HG03196 (cell line): ENCODE results near the gene GPLD1.

Source experiments
- ATAC-seq: cut with Tn5 transposase; IDR thresholded peaks from one replicate; pipeline ENCODE4 v1.9.1; 2021; ENCODE audit not compliant: unreplicated experiment

The GPLD1 gene

DNA sequence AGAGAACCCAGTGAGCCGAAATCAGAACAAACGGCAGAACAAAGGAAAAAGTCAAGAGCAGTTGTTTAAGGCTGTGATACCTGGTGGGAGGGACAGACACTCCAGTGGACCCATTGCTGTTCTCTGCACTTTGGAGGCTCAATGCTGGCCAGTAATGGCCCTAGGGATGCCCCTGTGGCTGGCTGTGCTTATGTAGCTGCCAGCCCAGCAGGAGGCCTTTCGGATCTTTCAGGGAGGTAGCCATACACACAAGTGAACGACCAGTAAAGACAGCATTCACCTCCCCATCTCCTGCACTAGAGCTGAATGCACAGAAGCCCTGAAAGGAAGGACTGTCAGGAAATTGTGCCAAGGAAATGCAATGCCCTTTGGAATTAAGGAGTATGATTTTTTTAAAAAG lies 34.3 kb downstream of the GPLD1 start:
- ATAC-seq: no peak

DNA sequence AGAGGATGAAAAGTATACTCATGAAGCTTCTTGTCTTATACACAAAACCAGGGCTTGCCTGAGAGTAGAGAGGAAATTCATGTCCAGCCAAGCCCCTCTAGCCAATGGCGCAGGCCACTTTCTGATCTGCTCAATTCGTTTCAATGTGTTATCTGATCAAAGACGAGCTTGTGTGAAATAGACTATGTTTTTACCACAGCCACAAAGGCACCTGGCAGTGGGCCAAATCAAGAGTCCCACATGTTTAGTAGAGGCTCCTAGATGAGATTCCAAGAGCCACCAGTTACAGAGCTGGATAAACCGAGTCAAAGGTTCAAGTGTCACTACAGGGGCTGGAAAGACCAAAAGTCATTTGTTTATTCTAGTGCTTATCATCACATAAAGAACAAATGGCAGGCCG lies 34.9 kb downstream of the GPLD1 start:
- no peak for ATAC-seq

DNA sequence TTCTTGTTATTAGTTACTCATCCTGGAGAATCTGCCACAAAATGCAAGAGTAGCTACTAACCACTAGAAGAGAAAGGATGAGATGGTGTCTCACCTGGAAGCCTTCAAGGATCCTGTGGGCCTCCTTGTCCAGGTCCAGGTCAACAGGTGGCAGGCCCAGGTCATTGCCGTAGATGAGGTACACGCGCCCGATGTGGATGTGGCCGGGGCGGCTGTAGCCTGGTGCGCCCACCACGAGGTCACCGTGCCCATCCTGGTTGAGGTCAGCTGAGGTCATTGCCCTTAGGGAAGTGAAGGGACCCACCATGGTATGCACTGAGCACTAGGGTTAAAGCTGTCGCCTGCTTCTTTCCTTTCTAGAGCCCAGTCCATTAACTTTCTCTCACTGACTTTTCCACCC lies 35.5 kb downstream of the GPLD1 start:
- ATAC-seq: no peak

DNA sequence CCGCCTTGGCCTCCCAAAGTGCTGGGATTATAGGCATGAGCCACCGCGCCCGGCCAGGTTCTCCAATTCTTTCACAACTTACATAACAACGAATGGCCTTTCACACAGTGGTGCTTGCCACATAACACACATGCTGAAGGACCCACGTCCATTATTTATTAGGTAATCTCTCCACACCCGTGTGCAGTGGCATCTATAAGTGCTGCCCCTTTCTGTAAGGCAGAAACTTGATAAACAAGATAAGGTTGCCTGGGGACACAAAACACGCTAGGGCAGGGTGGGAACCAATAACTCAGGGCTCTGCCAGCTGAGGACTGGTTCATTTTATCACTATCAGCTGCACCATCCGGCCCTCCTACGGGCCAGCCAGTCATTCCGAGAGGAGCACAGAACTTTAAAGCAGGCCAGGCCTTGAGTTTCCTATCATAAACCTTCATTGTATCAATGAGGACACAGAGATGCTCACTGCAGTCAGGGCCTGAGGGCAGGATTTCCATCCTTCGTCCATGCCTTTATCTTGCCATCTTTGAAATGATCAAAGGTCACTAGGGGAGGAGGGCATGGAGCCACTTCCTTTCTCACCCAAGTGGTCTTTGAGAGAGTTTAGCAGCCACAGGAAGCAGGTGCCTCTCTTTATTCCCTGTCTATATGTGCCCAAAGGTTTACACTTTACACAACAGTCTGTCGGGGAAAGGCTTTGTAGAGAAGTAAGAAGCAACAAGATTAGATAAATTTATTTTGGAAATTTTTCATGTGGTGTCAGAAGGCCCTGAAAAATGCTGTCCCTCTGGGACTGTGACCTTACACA lies 37.6 kb downstream of the GPLD1 start:
- no peak for ATAC-seq

DNA sequence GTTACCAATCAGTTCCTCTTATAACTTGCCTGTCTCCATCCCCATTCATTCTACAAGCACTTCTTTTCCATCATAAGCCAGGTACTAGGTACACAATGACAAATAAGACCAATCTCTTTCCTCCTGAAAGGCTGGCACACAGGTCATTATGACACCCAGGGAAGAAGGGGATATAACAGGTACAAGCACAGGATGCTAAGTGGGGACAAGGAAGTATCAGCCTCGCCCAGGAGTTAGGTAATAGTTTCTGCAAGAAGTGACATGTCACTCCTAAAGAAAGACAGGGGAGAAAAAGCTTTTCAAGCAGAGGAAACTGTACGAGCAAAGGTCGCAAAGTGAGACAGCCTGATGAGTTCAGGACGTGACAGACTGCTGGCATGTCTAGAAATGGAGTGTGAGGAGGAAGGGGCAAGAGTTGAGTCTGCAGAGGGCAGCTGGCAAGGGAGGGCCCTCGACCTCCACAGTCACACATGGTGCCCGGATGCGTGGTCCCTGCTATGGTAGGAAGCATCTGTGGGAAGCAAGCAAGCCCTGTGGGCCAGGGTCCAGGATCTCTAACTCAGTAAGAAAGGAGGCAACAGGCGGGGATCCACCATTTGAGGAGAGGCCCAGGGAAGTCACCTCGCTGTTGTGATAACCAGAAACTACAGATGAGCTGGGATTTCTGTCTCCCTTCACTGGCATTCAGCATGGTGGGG lies 40.4 kb downstream of the GPLD1 start:
- no peak for ATAC-seq

DNA sequence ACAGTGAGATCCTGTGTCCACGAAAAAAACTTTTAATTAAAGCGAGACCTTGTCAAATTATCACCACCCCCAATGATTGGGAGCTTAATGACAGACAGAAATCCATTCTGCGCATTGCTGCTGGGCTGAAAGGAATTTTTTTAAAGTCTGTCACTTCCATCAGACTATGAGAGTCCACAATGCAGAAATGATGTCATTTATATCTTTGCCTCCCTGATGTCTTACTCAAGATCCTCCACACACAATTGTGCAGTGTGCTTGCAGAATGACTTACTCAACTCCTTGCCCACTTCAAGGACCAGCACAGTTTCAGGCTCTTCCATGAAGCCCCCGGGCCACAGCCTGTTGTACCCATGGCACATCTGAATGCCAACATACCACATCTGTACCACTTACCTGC lies 41.0 kb downstream of the GPLD1 start:
- ATAC-seq: no peak

DNA sequence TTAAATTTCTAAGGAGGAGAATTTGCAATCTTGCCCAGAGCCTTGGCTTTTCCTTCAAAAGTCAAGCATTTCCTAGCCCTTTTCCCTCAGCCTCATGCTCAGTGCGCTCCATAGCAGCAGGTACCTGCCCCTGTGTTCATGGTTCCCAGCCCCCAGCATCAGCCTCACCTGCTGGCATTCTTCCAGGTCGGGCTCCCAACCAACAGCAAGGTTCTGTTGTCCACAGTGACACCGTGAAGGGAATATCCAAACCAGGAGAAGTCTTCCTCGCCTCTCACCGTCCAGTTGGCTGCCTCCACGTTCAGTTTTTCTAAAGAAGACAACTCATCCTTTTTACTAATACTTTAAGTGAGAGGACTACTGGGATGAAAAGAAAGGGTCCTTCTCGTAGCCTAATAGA lies 42.7 kb downstream of the GPLD1 start:
- no peak for ATAC-seq

DNA sequence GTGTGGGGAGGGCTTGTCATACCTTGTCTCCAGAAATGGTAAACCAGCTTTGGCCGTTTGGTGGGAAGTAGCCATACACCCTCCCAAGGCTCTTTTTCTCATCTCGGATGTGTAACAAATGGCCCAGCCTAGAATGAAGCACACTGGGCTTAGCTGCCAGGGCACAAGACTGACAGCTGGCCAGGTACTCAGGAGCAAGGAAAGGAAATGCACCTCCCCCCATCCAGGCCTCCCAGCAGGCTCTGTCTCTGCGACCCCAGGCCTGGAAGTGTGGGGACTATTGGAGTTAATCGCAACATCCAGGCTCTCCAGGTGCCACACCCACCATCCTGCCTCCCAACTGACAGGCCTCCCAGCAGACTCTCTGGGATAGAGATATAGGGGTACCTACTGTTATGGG lies 43.7 kb downstream of the GPLD1 start:
- no peak for ATAC-seq

DNA sequence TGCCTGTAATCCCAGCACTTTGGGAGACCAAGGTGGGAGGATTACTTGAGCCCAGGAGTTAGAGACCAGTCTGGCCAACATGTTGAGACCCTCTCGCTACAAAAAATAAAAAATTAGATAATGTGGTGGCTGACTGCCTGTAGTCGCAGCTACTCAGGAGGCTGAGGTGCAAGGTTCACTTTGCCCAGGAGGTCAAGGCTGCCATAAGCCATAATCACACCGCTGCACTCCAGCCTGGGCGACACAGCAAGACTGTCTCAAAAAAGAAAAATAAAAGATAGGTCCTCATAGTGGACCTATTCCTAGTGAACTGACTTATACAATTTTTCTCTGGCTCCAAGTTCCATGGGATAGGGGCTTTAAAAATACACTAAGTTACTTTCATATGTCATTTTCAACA lies 44.8 kb downstream of the GPLD1 start:
- no peak for ATAC-seq

DNA sequence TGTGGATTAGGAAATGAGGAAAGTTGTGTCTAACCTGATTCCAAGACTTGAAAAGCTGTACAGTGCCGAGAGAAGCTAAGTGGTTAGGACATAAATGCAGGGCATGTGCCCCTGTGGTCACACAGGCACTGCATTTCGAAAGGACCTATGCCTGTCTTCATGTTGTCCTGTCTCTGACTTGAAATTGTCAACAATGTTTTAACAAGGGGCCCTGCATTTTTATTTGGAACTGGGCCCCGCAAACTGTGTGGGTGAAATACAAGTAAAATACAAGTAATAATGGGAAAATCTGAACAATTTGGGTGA lies 47.8 kb downstream of the GPLD1 start:
- no peak for ATAC-seq

DNA sequence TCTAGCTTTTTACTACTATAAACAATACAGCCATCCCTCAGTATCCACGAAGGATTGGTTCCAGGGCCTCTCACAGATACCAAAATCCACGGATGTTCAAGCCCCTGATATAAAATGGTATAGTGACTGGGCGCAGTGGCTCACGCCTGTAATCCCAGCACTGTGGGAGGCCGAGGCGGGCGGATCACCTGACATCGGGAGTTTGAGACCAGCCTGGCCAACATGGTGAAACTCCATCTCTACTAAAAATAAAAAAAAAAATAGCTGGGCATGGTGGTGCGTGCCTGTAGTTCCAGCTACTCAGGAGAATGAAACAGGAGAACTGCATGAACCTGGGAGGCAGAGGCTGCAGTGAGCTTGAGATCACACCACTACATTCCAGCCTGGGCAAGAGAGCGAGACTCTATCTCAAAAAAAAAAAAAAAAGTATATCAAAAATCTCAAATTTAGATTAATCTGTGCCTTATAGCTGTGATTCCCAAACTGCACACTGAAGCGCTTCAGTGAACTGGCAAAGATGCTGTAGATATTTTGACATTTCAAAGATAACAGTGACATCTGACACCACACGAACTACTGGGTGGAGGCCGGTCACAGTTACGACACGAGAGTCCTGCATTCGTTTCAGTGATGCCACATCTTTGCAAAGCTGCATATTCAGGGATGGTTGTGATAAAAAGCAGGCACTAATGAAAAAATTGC lies 48.3 kb downstream of the GPLD1 start:
- ATAC-seq: no peak

DNA sequence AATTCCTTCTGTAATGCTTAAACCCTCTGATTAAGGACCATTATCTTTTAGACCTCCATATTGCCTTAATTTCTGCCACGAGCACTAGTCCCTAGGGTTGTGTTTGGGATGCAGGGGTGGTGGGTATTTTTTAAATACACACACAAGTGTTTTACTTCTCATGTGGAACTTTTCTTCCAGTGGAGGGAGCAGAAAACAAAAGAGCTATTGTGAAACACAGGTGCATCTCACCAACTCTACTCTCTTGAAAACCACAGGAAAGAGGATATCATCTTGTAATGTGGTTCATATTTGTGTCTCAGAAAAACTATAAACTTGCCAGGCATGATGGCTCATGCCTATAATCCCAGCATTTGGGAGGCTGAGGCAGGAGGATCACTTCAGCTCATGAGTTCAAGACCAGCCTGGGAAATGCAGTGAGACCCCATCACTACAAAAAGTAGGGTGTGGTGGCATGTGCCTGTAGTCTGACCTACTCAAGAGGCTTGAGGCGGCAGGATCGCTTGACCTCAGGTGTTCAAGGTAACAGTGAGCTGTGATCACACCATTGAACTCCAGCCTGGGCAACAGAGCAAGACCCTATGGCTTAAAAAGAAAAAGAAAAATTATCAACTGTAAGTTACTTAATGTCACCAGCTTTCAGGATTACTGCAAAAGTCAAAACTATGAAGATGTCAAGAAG lies 49.4 kb downstream of the GPLD1 start:
- ATAC-seq: no peak

DNA sequence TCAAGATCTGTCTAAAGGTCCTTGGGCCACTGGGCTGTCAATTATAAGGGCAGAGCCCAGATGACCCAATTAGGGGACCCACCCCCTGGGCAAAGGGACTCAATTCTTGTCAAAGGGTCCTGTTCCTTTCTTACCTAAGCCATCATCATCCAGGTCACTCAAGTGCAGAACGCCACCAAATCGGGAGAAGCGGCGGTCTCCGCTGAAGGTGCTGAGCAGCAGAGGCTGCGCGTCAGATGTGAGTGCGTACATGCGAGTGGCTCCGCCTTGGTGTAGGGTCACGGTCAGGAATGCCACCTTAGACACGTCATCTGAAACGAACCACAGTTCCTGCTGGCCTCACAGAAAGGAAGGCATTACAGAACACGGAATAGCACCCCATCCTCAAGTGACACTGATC lies 52.4 kb downstream of the GPLD1 start:
- no peak for ATAC-seq

DNA sequence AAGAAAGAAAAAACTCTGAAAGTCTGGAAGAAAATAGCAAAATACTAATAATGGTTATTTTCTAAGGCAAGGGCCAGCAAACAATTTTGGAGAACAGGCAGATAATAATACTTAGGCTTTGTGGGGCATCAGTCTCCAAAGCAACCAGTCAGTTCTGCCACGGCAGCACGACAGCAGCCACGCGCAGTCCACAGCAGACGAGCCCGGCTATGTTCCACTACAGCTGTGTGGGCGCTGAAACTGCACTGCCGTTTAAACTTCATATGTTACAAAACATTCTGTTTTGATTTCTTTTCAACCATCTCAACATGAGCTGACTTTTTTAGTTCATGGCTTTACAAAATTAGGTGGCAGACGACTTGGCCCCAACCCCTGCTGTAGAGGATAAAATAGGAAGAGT lies 56.8 kb downstream of the GPLD1 start:
- ATAC-seq: no peak

DNA sequence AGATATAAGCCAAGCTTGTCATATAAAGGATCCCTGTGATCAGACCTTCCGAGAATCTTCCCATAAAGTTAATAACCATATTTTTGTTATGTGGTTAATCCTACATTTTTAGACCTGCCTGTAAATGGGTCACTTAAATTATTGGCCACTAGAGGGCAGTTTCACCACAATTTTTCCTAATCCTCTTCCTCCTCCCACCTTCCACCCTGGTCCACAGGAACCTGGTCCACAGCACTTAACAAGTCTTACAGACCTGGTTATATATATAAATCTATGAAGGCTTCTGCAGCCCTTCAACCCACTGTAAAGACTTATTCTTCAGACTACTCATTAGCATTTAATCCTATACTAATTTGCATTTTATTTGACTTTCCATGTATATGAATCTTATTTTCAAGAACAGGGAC lies 58.3 kb downstream of the GPLD1 start:
- ATAC-seq: no peak

DNA sequence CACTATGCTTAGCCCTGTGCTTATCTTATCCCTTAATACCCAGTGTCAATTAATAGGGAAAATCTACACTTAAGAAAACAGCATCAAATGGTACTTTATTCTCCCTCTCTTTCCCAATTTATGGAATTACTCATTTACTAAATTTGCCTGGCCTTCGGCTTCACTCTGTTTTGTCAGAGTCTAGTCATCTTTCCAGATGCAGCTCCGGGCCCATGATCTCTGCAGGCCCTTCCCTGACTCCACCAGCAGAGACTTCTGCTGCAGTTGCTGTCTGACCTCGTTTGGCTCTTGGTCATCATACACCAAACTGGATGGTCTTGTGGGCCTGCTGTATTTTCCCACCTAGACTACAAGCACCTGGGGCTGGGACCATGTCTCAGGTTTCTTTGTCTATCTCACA lies 59.3 kb downstream of the GPLD1 start:
- ATAC-seq: no peak

DNA sequence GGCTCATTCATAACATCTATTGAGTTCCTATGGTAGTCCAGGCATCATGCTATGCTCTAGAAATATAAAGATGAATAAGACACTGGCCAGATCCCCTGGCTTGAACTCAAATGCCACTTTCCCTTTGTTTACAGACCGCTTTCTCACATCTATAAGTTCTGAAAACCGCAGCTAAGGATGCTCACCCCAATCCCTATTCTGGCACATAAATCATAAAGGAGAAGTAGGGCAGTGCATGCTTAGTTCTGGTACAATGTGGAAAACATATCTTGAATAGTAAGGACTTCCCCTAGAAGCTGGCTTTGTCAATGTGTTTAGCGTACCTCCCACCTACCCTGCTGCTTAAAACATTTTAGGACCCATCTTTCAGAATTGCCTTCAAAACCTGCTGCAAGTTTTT lies 60.2 kb downstream of the GPLD1 start:
- no peak for ATAC-seq

DNA sequence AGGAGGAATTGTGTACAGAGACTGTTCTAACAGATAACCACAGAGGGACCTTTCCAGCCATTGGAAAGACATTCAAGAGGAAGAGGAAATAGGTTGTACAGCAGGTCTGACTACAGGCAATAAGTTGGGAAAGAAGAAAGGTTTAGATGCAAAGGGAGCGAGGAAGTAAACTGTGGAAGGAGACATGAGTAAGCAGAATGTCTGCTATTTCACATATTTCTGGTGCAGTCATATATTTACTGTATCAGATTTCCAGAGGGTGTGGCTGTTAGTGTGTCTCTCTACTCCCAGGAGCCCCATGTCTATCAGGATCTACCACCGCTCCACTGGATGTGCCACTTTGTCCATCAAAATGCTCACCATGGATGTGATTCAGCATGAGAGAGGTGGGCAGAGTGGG lies 60.8 kb downstream of the GPLD1 start:
- ATAC-seq: no peak

DNA sequence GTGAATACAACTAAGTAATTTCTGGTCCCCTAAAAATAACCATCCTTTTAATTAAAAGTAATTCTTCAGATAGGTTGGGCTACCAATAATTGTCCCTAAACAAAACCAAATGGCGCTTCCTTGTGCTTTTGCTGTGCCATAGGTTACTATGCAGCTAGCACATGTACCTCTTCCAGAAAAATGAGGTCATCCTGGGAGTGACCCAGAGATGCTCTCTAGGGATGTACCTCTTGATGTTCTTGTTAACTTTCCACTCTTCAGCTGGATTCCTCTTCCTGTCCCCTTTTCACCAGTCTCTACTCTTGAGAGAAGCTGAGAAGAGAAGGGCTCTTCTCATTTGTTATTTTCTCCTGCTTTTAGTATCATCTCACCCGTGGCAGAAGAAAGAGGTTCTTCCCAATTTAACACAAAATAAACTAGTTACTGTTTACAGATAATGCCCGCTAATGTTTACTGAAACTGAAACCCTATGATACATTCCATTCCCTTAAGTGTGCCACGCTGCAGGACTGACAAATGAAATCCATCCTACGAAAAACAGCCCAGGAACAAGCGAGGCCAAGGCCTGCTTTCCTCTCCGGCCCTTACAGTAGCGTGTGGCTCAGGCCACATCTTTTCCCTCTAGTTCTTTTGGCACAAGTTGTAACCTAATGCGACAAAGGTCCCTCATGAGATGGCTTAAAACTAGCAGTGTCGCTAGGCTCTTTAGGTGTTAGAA lies 62.5 kb downstream of the GPLD1 start:
- no peak for ATAC-seq

DNA sequence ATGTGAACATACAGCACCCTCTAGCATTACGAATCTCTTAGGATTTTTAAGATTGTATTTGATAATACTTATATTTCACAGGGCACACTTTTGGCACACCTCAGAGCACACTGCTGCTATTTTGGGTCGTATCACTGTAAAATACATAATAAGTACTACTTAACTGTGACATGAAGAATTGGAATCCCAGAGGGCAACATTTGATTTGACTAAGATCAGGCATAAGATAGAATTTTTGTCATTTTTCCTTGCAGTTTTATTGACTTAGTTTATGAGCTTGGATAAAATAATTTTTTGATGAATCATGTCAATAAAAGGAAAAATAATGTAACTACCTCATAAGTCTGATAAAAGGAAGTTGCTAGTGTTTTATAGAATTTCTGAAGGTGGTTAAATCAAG lies 64.3 kb downstream of the GPLD1 start:
- ATAC-seq: no peak

DNA sequence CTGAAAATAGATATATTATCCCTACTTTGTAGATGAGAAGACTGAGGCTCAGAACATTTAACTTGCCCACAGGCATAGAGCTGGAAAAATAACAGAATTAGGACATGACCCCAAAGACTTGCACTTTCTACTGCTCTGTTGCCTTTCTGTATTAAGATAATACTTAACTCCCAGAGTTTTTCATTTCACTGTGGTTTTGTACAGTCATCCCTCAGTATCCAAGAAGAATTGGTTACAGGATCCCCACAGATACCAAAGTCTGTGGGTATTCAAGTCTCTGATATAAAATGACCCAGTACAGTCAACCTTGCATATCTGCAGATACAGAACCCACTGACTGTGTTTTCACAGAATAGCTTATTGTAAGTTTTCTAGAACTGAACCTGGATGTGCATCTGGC lies 69.9 kb downstream of the GPLD1 start:
- no peak for ATAC-seq
